Measurements from ENCODE around the gene GRIK2. TPM values are rescaled to one million over a fixed set of nuclear protein-coding genes. Genes with fewer than 3 reads are reported as not detected.
A peak's percentile ranks its signal among the peaks of the same experiment; 100 is the strongest.

The GRIK2 gene
- total RNA-seq, 1 experiment from 2014 or later: 0.61 TPM

DNA sequence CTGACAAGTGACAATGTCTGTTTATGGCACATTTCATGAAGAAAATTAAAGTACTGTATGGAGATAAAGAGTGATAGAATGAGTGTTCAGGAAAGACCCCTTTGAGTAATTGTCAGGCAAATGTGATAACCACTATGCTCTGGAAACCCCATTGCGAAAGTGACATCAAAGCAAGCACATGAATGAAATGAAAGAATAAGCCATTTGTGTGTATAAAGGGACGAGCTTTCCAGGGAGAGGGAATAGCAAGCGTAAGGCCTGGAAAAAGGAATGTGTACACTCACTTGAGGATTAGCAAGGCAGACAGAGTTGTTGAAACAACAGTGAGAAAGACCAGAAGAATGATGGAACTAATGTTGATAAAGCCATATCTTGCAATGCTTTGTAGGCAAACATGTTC is 490.0 kb downstream of the GRIK2 start:
- TF ChIP-seq, protein P1, sequence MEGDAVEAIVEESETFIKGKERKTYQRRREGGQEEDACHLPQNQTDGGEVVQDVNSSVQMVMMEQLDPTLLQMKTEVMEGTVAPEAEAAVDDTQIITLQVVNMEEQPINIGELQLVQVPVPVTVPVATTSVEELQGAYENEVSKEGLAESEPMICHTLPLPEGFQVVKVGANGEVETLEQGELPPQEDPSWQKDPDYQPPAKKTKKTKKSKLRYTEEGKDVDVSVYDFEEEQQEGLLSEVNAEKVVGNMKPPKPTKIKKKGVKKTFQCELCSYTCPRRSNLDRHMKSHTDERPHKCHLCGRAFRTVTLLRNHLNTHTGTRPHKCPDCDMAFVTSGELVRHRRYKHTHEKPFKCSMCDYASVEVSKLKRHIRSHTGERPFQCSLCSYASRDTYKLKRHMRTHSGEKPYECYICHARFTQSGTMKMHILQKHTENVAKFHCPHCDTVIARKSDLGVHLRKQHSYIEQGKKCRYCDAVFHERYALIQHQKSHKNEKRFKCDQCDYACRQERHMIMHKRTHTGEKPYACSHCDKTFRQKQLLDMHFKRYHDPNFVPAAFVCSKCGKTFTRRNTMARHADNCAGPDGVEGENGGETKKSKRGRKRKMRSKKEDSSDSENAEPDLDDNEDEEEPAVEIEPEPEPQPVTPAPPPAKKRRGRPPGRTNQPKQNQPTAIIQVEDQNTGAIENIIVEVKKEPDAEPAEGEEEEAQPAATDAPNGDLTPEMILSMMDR (conservative IDR thresholded peaks at IDR 0.05): no peak
- no peak for TF ChIP-seq EZH2 (IDR thresholded peaks at IDR 0.05; ENCODE audit: low read depth)
- Histone ChIP-seq H3K4me1 (replicated peaks; ENCODE audit: insufficient read depth) (no peaks in the 10 kb centered on the region), H3F3A (ENCODE audit: insufficient read depth, low read depth) (no peaks in the 10 kb centered on the region), H3K27me3 (ENCODE audit: insufficient read depth, low read depth) (no peaks in the 10 kb centered on the region), H3K36me3 (ENCODE audit: low read depth) (no peaks in the 10 kb centered on the region), H3K9me3 (ENCODE audit: insufficient read depth, low read depth) (no peaks in the 10 kb centered on the region), H2AFZ (no peak overlapping the region), H3K4me2 (no peak overlapping the region), H4K20me1 (ENCODE audit: insufficient read depth) (no peaks in the 10 kb centered on the region), H3K27ac (no peak overlapping the region), H3K79me2 (ENCODE audit: low read depth) (no peaks in the 10 kb centered on the region), H3K4me3 (no peak overlapping the region), H3K9me2 (ENCODE audit: insufficient read depth) (no peaks in the 10 kb centered on the region)
- DNase-seq: no peak
- no TSS peak for BruUV-seq (replicated peaks)
- ChIA-PET CTCF (no interaction called here), POLR2A (ENCODE audit: unreplicated experiment) (no interaction called here)
- intact Hi-C loops (cut with micrococcal nuclease; ENCODE audit: unreplicated experiment): no loop called here

DNA sequence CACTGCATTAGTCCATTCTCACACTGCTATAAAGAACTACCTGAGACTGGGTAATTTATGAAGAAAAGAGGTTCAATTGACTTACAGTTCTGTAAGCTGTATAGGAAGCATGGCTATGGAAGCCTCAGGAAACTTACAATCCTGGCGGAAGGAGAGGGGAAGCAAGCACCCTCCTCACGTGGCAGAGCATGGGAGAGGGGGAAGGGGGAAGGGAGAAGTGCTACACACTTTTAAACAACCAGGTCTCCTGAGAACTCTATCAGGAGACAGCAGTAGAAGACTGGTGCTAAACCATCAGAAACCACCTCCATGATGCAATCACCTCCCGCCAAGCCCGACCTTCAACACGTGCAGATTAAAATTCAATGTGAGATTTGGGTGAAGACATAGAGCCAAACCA is 494.0 kb downstream of the GRIK2 start:
- no peaks in the 10 kb centered on the region for H3F3A ChIP-seq (ENCODE audit: insufficient read depth, low read depth)
- H3K36me3 ChIP-seq (ENCODE audit: low read depth): no peaks in the 10 kb centered on the region
- no peak for TF ChIP-seq EZH2 (IDR thresholded peaks at IDR 0.05; ENCODE audit: low read depth)
- TF ChIP-seq, protein P1 (conservative IDR thresholded peaks at IDR 0.05): no peak
- ChIA-PET POLR2A (ENCODE audit: unreplicated experiment) (no interaction called here), CTCF (no interaction called here)
- H3K4me3 ChIP-seq: no peak overlapping the region
- 0 out of 2 replicates have a peak overlapping the region, but pooled peaks have one; percentile 9 for H2AFZ ChIP-seq
- no peaks in the 10 kb centered on the region for H4K20me1 ChIP-seq (ENCODE audit: insufficient read depth)
- H3K4me2 ChIP-seq: 0 out of 2 replicates have a peak overlapping the region, but pooled peaks have one; percentile 0
- no peaks in the 10 kb centered on the region for H3K4me1 ChIP-seq (replicated peaks; ENCODE audit: insufficient read depth)
- H3K9me2 ChIP-seq (ENCODE audit: insufficient read depth): no peaks in the 10 kb centered on the region
- no peaks in the 10 kb centered on the region for H3K79me2 ChIP-seq (ENCODE audit: low read depth)
- H3K27ac ChIP-seq: no peak overlapping the region
- no TSS peak for BruUV-seq (replicated peaks)
- intact Hi-C loops (cut with micrococcal nuclease; ENCODE audit: unreplicated experiment): no loop called here
- H3K9me3 ChIP-seq (ENCODE audit: insufficient read depth, low read depth): no peaks in the 10 kb centered on the region
- no peak for DNase-seq
- no peaks in the 10 kb centered on the region for H3K27me3 ChIP-seq (ENCODE audit: insufficient read depth, low read depth)

DNA sequence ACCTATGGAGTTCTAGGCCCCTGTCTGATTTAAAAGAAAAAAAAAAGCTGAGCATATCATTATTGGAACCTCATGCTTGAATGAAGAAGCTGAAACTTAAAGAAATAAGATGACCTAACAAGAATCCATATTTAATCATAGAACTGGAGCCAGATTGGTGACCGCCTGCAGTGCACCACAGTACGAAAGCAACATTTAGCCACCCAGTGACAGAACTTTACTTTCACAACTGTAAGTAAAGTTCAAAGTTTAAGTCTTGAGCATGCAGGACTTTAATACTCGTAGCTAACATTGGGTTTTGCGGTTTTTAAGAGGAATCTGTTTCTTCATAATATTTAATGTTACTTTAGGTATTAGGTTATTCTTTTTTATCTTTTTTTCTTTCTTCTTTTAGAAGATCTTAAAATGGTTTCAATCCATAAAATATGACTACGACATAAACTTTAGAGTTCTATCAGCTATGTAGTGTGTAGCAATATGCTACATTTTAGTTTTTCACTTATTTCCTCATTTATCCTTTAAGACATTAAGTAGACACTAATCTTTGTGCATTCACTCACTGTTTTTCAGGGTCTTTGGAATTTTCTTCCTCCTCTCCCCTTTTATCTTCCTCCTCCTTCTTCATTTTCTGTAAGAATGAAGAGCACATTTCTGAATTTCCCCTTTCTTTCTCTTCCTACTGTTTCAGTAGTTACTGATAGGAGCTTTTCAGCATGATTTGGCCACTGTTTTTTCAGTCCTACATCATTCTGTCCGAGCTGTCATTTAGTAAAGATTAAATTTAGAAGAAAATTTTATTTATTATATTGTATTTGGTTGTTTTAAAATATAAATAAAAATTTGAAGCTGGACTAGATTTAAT is 514.1 kb downstream of the GRIK2 start:
- no peak for DNase-seq

More for the DNA sequence above, 514.1 kb downstream of the GRIK2 start:
- ChIA-PET POLR2A (ENCODE audit: unreplicated experiment) (no interaction called here), CTCF (interaction anchor here (0.6 kb wide), 1 partner anchor 1337 kb away, joined by 5 read pairs; no protein-coding TSS in a partner anchor)
- H3F3A ChIP-seq (ENCODE audit: insufficient read depth, low read depth): no peaks in the 10 kb centered on the region
- no peak overlapping the region for H3K4me3 ChIP-seq
- no peak overlapping the region for H3K4me2 ChIP-seq
- no TSS peak for BruUV-seq (replicated peaks)
- H3K9me3 ChIP-seq (ENCODE audit: insufficient read depth, low read depth): no peaks in the 10 kb centered on the region
- no peaks in the 10 kb centered on the region for H3K4me1 ChIP-seq (replicated peaks; ENCODE audit: insufficient read depth)
- no peaks in the 10 kb centered on the region for H3K27me3 ChIP-seq (ENCODE audit: insufficient read depth, low read depth)
- H3K36me3 ChIP-seq (ENCODE audit: low read depth): no peaks in the 10 kb centered on the region
- no peaks in the 10 kb centered on the region for H3K9me2 ChIP-seq (ENCODE audit: insufficient read depth)
- intact Hi-C loops (cut with micrococcal nuclease; ENCODE audit: unreplicated experiment): no loop called here
- no peaks in the 10 kb centered on the region for H4K20me1 ChIP-seq (ENCODE audit: insufficient read depth)
- H3K27ac ChIP-seq: no peak overlapping the region
- TF ChIP-seq, protein P1 (conservative IDR thresholded peaks at IDR 0.05): no peak
- TF ChIP-seq EZH2 (IDR thresholded peaks at IDR 0.05; ENCODE audit: low read depth): no peak
- H2AFZ ChIP-seq: peak overlapping the region; percentile 48; the same call in 1 of the 2 replicates
- no peaks in the 10 kb centered on the region for H3K79me2 ChIP-seq (ENCODE audit: low read depth)

All from PC-9 (cell line).